Measurements from ENCODE around the gene CIAO3. TPM values are rescaled to one million over a fixed set of nuclear protein-coding genes. Genes with fewer than 3 reads are reported as not detected.

Gene CIAO3
- total RNA-seq, 2 donors from 2014 or later = 56.7 to 76.6 TPM

GRCh38 chr16:719815-720446, 20.9 kb downstream of the CIAO3 start:
- Histone ChIP-seq H3K4me1 (replicated peaks) (peaks cover 25% of the 10 kb centered on the region), H3K27ac (no peak overlapping the region)

GRCh38 chr16:718922-719321, 21.9 kb downstream of the CIAO3 start:
- WGBS = 84% methylated on average over 6 of the region's 6 CpGs
- intact Hi-C loops (cut with DNase I) = no loop called here
- H3K9me3 ChIP-seq = no peaks in the 10 kb centered on the region

More at GRCh38 chr16:719815-720446, 20.9 kb downstream of the CIAO3 start:
- no peaks in the 10 kb centered on the region for H3K36me3 ChIP-seq
- H3K9me3 ChIP-seq = no peaks in the 10 kb centered on the region
- H3K27me3 ChIP-seq (replicated peaks; ENCODE audit: insufficient read depth) = no peaks in the 10 kb centered on the region
- TF ChIP-seq POLR2AphosphoS5 (IDR thresholded peaks at IDR 0.05) = no peak
- TF ChIP-seq CTCF (IDR thresholded peaks at IDR 0.05) = no peak
- TF ChIP-seq POLR2A (IDR thresholded peaks at IDR 0.05) = no peak
- 11% methylated on average over 12 of the region's 16 CpGs for WGBS
- intact Hi-C loops (cut with DNase I) = no loop called here
- no peak for DNase-seq (ENCODE audit: low spot score)
- H3K4me3 ChIP-seq = peak overlapping the region; percentile 61 to 79

GRCh38 chr16:718389-718788, 22.4 kb downstream of the CIAO3 start:
- intact Hi-C loops (cut with DNase I) = no loop called here
- Histone ChIP-seq H3K4me1 (replicated peaks) (peaks cover 29% of the 10 kb centered on the region), H3K36me3 (no peaks in the 10 kb centered on the region), H3K4me3 (no peak overlapping the region), H3K27ac (no peak overlapping the region), H3K9me3 (no peaks in the 10 kb centered on the region), H3K27me3 (replicated peaks; ENCODE audit: insufficient read depth) (no peaks in the 10 kb centered on the region)
- no peak for TF ChIP-seq POLR2AphosphoS5 (IDR thresholded peaks at IDR 0.05)
- TF ChIP-seq POLR2A (IDR thresholded peaks at IDR 0.05) = no peak
- TF ChIP-seq CTCF (IDR thresholded peaks at IDR 0.05) = no peak
- 91% methylated on average over 9 of the region's 9 CpGs for WGBS
- DNase-seq (ENCODE audit: low spot score) = no peak

More at GRCh38 chr16:718922-719321, 21.9 kb downstream of the CIAO3 start:
- Histone ChIP-seq H3K36me3 (no peaks in the 10 kb centered on the region), H3K4me3 (no peak overlapping the region), H3K27ac (no peak overlapping the region), H3K27me3 (replicated peaks; ENCODE audit: insufficient read depth) (no peaks in the 10 kb centered on the region), H3K4me1 (replicated peaks) (peaks cover 29% of the 10 kb centered on the region)
- no peak for DNase-seq (ENCODE audit: low spot score)
- no peak for TF ChIP-seq POLR2A (IDR thresholded peaks at IDR 0.05)
- TF ChIP-seq CTCF (IDR thresholded peaks at IDR 0.05) = no peak
- TF ChIP-seq POLR2AphosphoS5 (IDR thresholded peaks at IDR 0.05) = no peak

- peaks cover 29% of the 10 kb centered on the region for H3K4me1 ChIP-seq (replicated peaks)
- no peak overlapping the region for H3K27ac ChIP-seq
- H3K9me3 ChIP-seq = no peaks in the 10 kb centered on the region
- DNase-seq (ENCODE audit: low spot score) = no peak
- TF ChIP-seq POLR2A (IDR thresholded peaks at IDR 0.05) = no peak
- TF ChIP-seq CTCF (IDR thresholded peaks at IDR 0.05) = no peak
- TF ChIP-seq POLR2AphosphoS5 (IDR thresholded peaks at IDR 0.05) = no peak
- intact Hi-C loops (cut with DNase I) = no loop called here
- no peaks in the 10 kb centered on the region for H3K27me3 ChIP-seq (replicated peaks; ENCODE audit: insufficient read depth)
- no peak overlapping the region for H3K4me3 ChIP-seq
- WGBS = 78% methylated on average over 32 of the region's 32 CpGs
- H3K36me3 ChIP-seq = no peaks in the 10 kb centered on the region
Observed at GRCh38 chr16:717450-718245, 23.1 kb downstream of the CIAO3 start.

Data from prostate gland (tissue), 2 donors.